ENCODE results near the gene C9orf50.

GRCh38 chr9:129612815-129613519, 7.9 kb downstream of the C9orf50 start:
- TF ChIP-seq GATA2 (IDR thresholded peaks at IDR 0.05; ENCODE audit: low read depth, low read length) (no peak), GATA3 (IDR thresholded peaks at IDR 0.05; ENCODE audit: low read depth, low read length) (no peak)
